ENCODE data around the gene HDAC4. TPM values are rescaled to one million over a fixed set of nuclear protein-coding genes. Genes with fewer than 3 reads are reported as not detected.

HDAC4 gene
- total and polyA plus RNA-seq, 9 of the 15 experiments (the other 6 are each of a cell fraction or from before 2014, with no cell fraction given), result 0.11 to 20.2 (median 4.0) TPM

GRCh38 chr2:239318151-239318611 lies 82.6 kb downstream of the HDAC4 start:
- no peaks in the 10 kb centered on the region for H4K20me1 ChIP-seq (replicated peaks; ENCODE audit: control insufficient read depth, insufficient read depth, low read length)
- peak; percentile 44 for FAIRE-seq
- POLR2A ChIA-PET, result interaction anchor here (0.8 to 1.3 kb wide), 2 partner anchors 10 to 78 kb away, joined by 3 to 4 read pairs; no protein-coding TSS in a partner anchor
- in situ Hi-C loops (cut with MboI) (no loop called here), intact Hi-C loops (cut with micrococcal nuclease) (no loop called here)
- H3K9me3 ChIP-seq (replicated peaks; ENCODE audit: control insufficient read depth, insufficient read depth, low read depth, low read length), result no peaks in the 10 kb centered on the region
- peak overlapping the region; percentile 79 for H3K27ac ChIP-seq (ENCODE audit: extremely low read depth, low read depth, low read length)
- peaks cover 27% of the 10 kb centered on the region in 2 experiments; a peak in 4 of 5 replicates for H3K4me1 ChIP-seq (replicated peaks in 1 of 2; ENCODE audit: control insufficient read depth in 2 of 2, insufficient read depth in 2 of 2, low read length in 2 of 2)
- peaks cover 77% of the 10 kb centered on the region for H3K79me2 ChIP-seq (ENCODE audit: control insufficient read depth, insufficient read depth, low read length)
- BruUV-seq (replicated peaks), result no TSS peak
- whole genome bisulfite sequencing (ENCODE audit: insufficient coverage, low coverage, missing lambda C conversion rate), result 11% methylated on average over 18 of the region's 18 CpGs
- peak overlapping the region; percentile 73; the same call in 1 of the 2 replicates for H2AFZ ChIP-seq (ENCODE audit: low read depth, low read length)
- CTCF ChIA-PET (ENCODE audit: low intra/inter-chr PET ratio), result no interaction called here
- H3K9ac ChIP-seq (ENCODE audit: insufficient read depth in 1 of 2, low read depth in 2 of 2, low read length in 2 of 2), result peak overlapping the region; percentile 49 to 71; a peak in 3 of 4 replicates
- ATAC-seq, result peak; percentile 65
- H3K27me3 ChIP-seq (ENCODE audit: control insufficient read depth in 2 of 2, insufficient read depth in 2 of 2, low read length in 2 of 2), result no peaks in the 10 kb centered on the region
- DNase-seq (ENCODE audit: extremely low read depth in 1 of 4, low spot score in 3 of 4), result peak; percentile 23 to 65 (median 36)
- peak overlapping the region; percentile 82 for H3K4me2 ChIP-seq (ENCODE audit: insufficient read depth, low read length)
- H3K4me3 ChIP-seq, result no peak overlapping the region
- peaks cover 4% of the 10 kb centered on the region; the same call in 1 of the 3 replicates for H3K36me3 ChIP-seq (ENCODE audit: control insufficient read depth, insufficient read depth, low read length)
- H3K9me1 ChIP-seq (ENCODE audit: control insufficient read depth, insufficient read depth, low read length), result no peaks in the 10 kb centered on the region
- no peak for TF ChIP-seq SMARCC2 (IDR thresholded peaks at IDR 0.05; ENCODE audit: low read depth)
- TF ChIP-seq ZNF174 (CRISPR knock-in tag; IDR thresholded peaks at IDR 0.05), result no peak
- TF ChIP-seq L3MBTL2 (IDR thresholded peaks at IDR 0.05), result peak; percentile 25; the same call in 1 of the 2 replicates
- no peak for TF ChIP-seq CBX3 (IDR thresholded peaks at IDR 0.05; ENCODE audit: borderline replicate concordance in 1 of 2, low read length in 2 of 2)
- no peak for TF ChIP-seq ZNF253 (CRISPR knock-in tag; conservative IDR thresholded peaks at IDR 0.05)
- no peak for TF ChIP-seq PCBP1 (IDR thresholded peaks at IDR 0.05; ENCODE audit: low read depth, low read length, poor library complexity, severe bottlenecking)
- no peak for TF ChIP-seq ZKSCAN1 (IDR thresholded peaks at IDR 0.05; ENCODE audit: low read depth, low read length)
- peak; percentile 40 for TF ChIP-seq ARID1B (IDR thresholded peaks at IDR 0.05)
- TF ChIP-seq MNT (conservative IDR thresholded peaks at IDR 0.05), result peak in 1 of 2 experiments; percentile 57; a peak in 3 of 4 replicates
- TF ChIP-seq, protein P1, sequence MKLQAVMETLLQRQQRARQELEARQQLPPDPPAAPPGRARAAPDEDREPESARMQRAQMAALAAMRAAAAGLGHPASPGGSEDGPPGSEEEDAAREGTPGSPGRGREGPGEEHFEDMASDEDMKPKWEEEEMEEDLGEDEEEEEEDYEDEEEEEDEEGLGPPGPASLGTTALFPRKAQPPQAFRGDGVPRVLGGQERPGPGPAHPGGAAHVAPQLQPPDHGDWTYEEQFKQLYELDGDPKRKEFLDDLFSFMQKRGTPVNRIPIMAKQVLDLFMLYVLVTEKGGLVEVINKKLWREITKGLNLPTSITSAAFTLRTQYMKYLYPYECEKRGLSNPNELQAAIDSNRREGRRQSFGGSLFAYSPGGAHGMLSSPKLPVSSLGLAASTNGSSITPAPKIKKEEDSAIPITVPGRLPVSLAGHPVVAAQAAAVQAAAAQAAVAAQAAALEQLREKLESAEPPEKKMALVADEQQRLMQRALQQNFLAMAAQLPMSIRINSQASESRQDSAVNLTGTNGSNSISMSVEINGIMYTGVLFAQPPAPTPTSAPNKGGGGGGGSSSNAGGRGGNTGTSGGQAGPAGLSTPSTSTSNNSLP (IDR thresholded peaks at IDR 0.05; ENCODE audit: borderline replicate concordance, low read depth, low read length), result no peak
- TF ChIP-seq SOX6 (IDR thresholded peaks at IDR 0.05), result peak; percentile 90
- no peak for TF ChIP-seq CSDE1 (IDR thresholded peaks at IDR 0.05)
- TF ChIP-seq MYBL2 (IDR thresholded peaks at IDR 0.05; ENCODE audit: low read depth), result no peak
- TF ChIP-seq MYBL2 (CRISPR knock-in tag; IDR thresholded peaks at IDR 0.05; ENCODE audit: borderline replicate concordance), result no peak
